Left lung (tissue), 14 donors: Measurements from ENCODE around the gene OR5B2. TPM values are rescaled to one million over a fixed set of nuclear protein-coding genes. Genes with fewer than 3 reads are reported as not detected.

ENCODE experiments used
- ATAC-seq: fragments of 200-7000 bp; cut with Tn5 transposase; one replicate; pipeline ENCODE4 v1.9.1; 2020; ENCODE audit warnings: moderate library complexity
- DNase-seq, 4 donors: peaks; one replicate each; pipeline ENCODE4 v3.0.0-alpha.2; 2013 to 2020
- H3K27ac ChIP-seq, 2 donors: fragments of 200-600 bp; sonication (generic) in 1 of 2; one replicate each; pipeline versions ENCODE4 v1.5.0 to v1.8.0; 2020 to 2021
- H3K27me3 ChIP-seq, 2 donors: fragments of 200-600 bp; sonication (generic) in 1 of 2; one replicate each; pipeline versions ENCODE4 v1.5.0 to v1.8.0; 2020 to 2021
- H3K36me3 ChIP-seq, 2 donors: fragments of 200-600 bp; sonication (generic) in 1 of 2; one replicate each; pipeline versions ENCODE4 v1.5.0 to v1.8.0; 2020 to 2021
- H3K4me1 ChIP-seq, 2 donors: fragments of 200-600 bp; one replicate each; pipeline ENCODE4 v1.8.0; 2021
- H3K4me3 ChIP-seq, 2 donors: fragments of 200-600 bp; sonication (generic) in 1 of 2; one replicate each; pipeline versions ENCODE4 v1.5.0 to v1.8.0; 2020 to 2021; ENCODE audit warnings: mild to moderate bottlenecking in 1 of 2
- H3K9me3 ChIP-seq, 2 donors: fragments of 200-600 bp; sonication (generic) in 1 of 2; one replicate each; pipeline versions ENCODE4 v1.5.0 to v1.8.0; 2020 to 2021
- CTCF ChIP-seq, 2 donors: fragments of 200-600 bp; sonication (generic) in 1 of 2; IDR thresholded peaks; one replicate each; pipeline versions ENCODE4 v1.5.0 to v1.8.0; 2021; ENCODE audit warnings: antibody characterized with exemption in 2 of 2
- intact Hi-C, 2 donors: fragments of 100-400 bp; cut with DNase I; formaldehyde crosslinking; loops; one replicate each; pipeline versions ENCODE4 v1.11.2 to v1.14.2; 2022
- long read RNA-seq, 12 donors: library from polyadenylated mRNA in 2 of 12; unstranded in 2 of 12; transcript quantifications; one replicate each; pipeline ENCODE4 v2.0.0 and lab custom pipeline, GENCODE V29; 2019 to 2026
- polyA plus RNA-seq, 6 donors: library from polyadenylated mRNA; unstranded; fragments of 120-200 nt; gene quantifications; one replicate each; pipeline ENCODE4 v1.2.1, GENCODE V29; 2013; ENCODE audit not compliant: insufficient read length in 6 of 6
- total RNA-seq, 2 donors: library from RNA; stranded (reverse); fragmentation: NEBNext Ultra II Directional; extraction: Animal tissue kit (Norgen Biotek cat#: 25700); gene quantifications; one replicate each; pipeline ENCODE4 v1.2.1, GENCODE V29; 2021
- donor health status: DM: no; HTN: yes; CAD: no.
- donor health status: DM: no; HTN: no; CAD: no.

Gene OR5B2
- total RNA-seq: not detected
- under 1 TPM in 1 of 6 donors, not detected in 5; 0.09 TPM for polyA plus RNA-seq
- long read RNA-seq, donor 1: 0 reads
- long read RNA-seq, donor 2: 0 reads
- long read RNA-seq, donor 3: 0 reads
- long read RNA-seq, donor 4: 0 reads
- long read RNA-seq, donor 5: 0 reads
- long read RNA-seq, donor 6: 0 reads
- long read RNA-seq, donor 7: 0 reads
- long read RNA-seq, donor 8: 0 reads
- long read RNA-seq, donor 9: 0 reads
- long read RNA-seq, donor 10: 0 reads
- long read RNA-seq, donor 11: 0 reads
- long read RNA-seq, donor 12: 0 reads

DNA sequence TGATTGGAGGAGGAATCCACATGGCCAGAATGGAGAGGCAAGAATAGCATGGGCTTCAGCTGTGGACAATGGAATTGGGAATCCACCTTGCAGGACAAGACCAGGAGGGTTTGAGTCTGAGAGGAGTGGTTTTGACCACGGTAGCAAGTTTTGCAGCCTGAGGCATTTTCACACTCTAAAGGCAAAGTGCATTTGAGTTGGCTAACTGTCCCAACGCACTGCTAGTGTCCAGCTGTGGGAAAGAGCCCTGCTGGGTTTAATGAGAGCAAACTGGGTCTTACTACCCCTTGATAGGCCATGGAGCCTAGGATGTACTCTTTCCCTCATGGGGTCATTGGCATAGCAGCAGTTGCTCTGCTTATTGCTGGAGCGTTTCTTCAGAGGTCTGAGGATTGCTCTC lies at the start of gene OR5B2:
Gene OR5B2, minus strand, starts transcription at position 101 of the 400 bp plus-strand sequence. CDS start 4,860 bp downstream, outside the sequence.
- DNase-seq: no peak
- intact Hi-C loops: no loop called here
- TF ChIP-seq CTCF (IDR thresholded peaks at IDR 0.05): no peak
- Histone ChIP-seq H3K27me3 (no peaks in the 10 kb centered on the region), H3K9me3 (peaks cover 0 to 7% of the 10 kb centered on the region in 2 donors), H3K27ac (no peak within 1 kb of the TSS), H3K36me3 (no peaks in the 10 kb centered on the region), H3K4me3 (no peak within 1 kb of the TSS), H3K4me1 (no peaks in the 10 kb centered on the region)
- no peak for ATAC-seq

DNA sequence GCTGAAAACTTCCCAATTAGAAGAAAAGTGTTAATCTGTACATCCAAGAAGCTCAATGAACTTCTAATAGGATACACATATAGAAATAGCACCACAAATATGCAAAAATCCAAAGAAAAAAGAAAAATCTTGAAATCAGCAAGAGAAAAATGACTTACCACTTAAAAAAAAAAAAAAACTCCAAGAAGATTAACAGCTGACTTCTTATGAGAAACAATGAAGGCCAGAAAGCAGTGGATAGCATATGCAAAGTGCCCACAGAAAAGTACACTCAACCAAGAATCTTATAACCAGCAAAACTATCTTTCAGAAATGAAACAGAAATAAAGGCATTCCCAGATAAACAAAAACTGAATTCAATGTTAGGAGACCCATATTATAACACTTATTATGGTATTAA lies 44.0 kb upstream of the OR5B2 start:
- Histone ChIP-seq H3K9me3 (peaks cover 0 to 30% of the 10 kb centered on the region in 2 donors), H3K4me3 (no peak overlapping the region), H3K27ac (no peak overlapping the region), H3K27me3 (no peaks in the 10 kb centered on the region), H3K36me3 (no peaks in the 10 kb centered on the region), H3K4me1 (no peaks in the 10 kb centered on the region)
- intact Hi-C loops: no loop called here
- ATAC-seq: no peak
- TF ChIP-seq CTCF (IDR thresholded peaks at IDR 0.05): no peak
- no peak for DNase-seq

DNA sequence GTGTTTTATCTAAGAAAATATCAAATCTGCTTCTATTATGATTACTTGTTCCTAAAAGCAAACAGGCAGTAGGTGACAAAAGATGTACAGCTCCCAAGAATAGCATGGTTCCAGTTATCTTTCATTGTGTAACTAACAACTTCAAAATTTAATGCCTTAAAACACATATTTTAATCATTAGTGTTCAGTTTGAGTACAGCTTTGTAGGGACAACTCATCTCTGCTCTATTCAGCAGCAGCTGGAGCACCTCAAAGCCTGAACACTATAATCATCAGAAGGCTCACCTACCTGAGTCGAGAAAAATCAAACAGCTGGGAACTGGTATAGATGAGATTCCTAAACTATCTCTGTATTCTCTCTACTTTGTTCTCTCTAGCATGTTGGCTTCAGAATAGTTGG lies 38.4 kb upstream of the OR5B2 start:
- TF ChIP-seq CTCF (IDR thresholded peaks at IDR 0.05): no peak

GRCh38 chr11:58465690-58466089 lies 37.8 kb upstream of the OR5B2 start:
- Histone ChIP-seq H3K27me3 (no peaks in the 10 kb centered on the region), H3K27ac (no peak overlapping the region), H3K36me3 (no peaks in the 10 kb centered on the region), H3K9me3 (peaks cover 0 to 14% of the 10 kb centered on the region in 2 donors), H3K4me3 (no peak overlapping the region), H3K4me1 (no peaks in the 10 kb centered on the region)
- intact Hi-C loops: no loop called here
- ATAC-seq (no peak), DNase-seq (no peak)
- TF ChIP-seq CTCF (IDR thresholded peaks at IDR 0.05): no peak

More for the DNA sequence above, 38.4 kb upstream of the OR5B2 start:
- ATAC-seq (no peak), DNase-seq (no peak)
- H3K9me3 ChIP-seq: peaks cover 0 to 20% of the 10 kb centered on the region in 2 donors
- intact Hi-C loops: no loop called here
- no peaks in the 10 kb centered on the region for H3K36me3 ChIP-seq
- no peak overlapping the region for H3K27ac ChIP-seq
- no peaks in the 10 kb centered on the region for H3K27me3 ChIP-seq
- H3K4me1 ChIP-seq: no peaks in the 10 kb centered on the region
- H3K4me3 ChIP-seq: no peak overlapping the region

DNA sequence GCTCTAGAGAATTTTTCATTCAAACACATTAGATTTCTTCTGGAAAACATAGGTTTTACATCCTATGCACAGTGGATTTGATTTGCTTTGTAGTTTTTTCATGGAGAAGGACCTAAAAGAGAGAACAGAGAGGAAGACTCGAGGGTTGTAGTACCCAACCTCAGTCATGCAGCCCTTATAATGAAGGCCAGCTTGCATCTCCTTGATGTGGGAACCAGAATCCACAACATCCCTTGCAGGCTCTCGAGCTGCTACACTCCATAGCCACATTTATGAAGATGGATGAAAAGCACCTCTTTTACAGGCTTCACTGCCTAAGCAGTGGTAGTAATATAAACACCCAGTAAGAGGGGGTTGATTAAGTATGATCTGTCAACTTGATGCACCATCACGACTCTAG lies 23.7 kb upstream of the OR5B2 start:
- no peak overlapping the region for H3K4me3 ChIP-seq
- ATAC-seq: no peak
- no peak for DNase-seq
- H3K4me1 ChIP-seq: no peaks in the 10 kb centered on the region
- intact Hi-C loops: no loop called here
- peaks cover 0 to 25% of the 10 kb centered on the region in 2 donors for H3K9me3 ChIP-seq
- H3K27me3 ChIP-seq: no peaks in the 10 kb centered on the region
- H3K36me3 ChIP-seq: no peaks in the 10 kb centered on the region
- no peak overlapping the region for H3K27ac ChIP-seq
- TF ChIP-seq CTCF (IDR thresholded peaks at IDR 0.05): no peak
